GM03348 (cell line): Measurements from ENCODE around the gene ISM2.

Experiments
- DNase-seq: peaks from one replicate; pipeline ENCODE4 v3.0.0; 2012; ENCODE audit warnings: low spot score

Gene ISM2

DNA sequence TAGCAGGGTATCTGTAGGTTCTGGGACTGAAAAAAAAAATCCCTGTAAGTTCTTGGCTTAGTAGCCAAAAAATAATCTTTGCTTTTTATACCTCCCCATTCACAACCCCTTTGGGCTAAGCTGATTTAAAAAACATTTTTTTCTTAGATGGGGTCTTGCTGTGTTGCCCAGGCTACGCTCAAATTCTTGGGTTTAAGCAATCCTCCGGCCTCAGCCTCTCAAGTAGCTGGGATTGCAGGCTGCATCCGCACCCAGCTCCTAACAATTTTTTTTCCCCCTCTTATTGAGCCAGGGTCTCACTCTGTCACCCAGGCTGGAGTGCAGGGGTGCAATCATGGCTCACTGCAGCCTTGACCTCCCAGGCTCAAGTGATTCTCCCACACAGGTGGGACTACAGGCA lies 9.1 kb upstream of the ISM2 start:
- no peak for DNase-seq

DNA sequence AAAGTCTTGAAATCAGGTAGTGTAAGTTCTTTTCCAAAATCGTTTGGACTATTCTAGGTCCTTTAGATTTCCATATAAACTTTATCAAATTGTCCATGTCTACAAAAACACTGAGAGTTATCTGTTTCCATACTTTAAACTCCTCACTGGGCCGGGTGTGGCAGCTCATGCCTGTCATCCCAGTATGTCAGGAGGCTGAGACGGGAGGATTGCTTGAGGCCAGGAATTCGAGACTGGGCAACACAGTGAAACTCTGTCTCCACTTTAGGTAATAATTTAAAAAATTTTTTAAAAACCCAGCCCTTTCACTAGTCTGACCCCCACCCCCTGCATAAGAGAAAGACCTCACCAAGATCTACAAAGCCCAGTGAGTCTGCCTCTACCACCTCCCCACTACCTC lies 6.4 kb upstream of the ISM2 start:
- DNase-seq = no peak

DNA sequence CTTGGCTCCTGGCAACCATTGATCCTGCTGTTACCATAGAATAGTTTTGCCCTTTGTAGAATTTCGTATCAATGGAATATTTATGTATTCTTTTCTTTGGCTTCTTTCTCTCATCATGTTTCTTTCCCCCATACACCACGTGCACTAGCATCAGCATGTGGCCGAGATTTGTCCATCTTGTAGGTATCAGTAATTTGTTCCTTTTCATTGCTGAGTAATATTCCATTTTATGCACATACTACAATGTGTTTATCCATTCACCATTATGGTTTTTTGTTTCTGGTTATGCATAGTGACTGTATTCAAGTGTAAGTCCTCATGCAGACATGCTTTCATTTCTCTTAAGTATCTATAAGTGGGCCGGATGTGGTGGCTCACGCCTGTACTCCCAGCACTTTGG lies 4.5 kb upstream of the ISM2 start:
- no peak for DNase-seq

DNA sequence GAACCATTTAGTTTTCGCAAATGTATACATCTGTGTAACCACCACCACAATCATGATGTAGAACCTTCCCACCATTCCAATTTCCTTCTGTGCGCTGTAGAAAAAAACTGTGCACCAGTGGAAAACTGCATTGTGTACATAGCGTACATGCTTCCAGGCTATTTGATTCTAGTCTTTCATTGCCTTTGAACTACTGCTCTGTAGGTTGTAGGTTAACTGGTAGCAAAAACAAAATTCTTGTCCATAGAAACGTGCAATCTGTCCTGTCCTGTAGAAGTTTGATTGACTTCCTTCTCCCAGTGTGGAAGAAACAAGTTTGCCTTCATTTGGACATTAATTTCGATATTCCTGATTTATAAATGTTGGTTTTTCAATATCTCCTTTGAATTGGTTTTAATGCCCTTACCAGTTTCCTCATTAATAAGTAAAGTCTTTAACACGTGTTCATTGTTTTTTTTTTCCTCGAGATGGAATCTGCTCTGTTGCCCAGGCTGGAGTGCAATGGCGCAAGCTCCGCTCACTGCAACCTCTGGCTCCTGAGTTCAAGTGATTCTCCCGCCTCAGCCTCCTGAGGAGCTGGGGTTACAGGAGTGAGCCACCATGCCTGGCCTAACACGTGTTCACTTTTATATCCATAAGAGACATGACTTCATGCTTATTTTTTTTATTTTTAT lies 3.6 kb upstream of the ISM2 start:
- no peak for DNase-seq

DNA sequence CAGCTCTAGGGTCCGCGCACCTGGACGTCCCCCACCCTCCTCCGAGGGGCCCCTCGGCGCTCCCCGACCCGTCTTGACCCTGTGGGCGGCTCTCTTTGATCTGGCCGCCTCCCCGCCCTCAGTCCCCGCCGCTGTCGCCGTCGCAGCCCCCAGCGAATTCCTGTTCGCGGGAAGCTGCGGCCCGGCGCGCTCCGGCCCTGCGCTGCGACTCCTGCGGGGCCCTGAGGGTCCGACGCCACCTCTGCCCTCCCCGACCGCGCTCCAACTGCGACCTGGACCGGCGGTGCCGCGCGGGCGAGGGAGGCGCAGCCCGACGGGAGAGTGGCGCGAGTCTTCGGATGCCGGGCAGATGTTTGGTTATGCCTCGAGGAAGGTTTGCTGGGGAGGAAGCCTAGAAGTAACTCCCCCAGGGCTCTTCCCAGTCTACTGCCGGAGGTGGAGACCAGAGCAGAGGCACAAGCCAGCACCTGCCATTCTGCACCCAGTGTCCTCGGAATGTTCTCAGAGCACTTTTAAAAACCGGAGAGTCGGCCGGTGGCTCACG lies 440 bp upstream of the ISM2 start:
- peak; percentile 37 for DNase-seq

DNA sequence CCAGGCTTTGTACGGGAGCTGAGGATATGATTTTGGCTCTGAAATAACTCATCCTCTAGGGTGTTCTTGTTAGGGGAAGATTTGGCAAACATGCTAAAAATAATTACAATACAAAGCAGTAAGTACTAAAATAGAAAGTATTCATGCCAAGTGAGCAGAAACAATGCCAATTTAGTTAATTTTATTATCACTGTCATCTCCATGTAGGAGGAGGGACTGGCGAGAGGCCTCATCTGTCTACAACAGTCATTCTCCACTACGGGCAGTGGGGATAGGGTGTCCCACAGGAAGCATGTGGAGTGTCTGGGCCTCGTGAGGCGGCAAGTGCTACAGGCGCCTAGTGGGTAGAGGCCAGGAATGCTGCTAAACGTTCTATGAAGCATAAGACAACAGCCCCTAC lies 3.3 kb downstream of the ISM2 start:
- no peak for DNase-seq

DNA sequence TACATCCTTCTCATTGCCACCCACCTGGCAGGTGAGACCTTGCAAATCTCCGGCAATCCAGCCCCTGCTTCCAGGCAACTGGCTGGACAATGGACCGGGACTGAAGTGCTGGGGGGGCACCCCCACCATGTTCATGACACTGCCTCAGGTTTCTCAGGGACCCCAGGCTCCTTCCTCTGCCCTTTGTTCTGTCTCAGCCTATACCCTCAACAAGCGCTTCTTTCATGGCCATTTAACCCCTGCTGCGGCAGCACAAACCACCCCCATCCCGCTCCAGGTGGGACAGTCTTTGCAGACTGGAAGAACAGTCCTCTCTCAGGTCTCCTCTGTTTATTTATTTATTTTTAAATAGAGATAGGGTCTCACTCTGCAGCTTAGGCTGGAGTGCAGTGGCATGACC lies 7.6 kb downstream of the ISM2 start:
- DNase-seq = no peak

DNA sequence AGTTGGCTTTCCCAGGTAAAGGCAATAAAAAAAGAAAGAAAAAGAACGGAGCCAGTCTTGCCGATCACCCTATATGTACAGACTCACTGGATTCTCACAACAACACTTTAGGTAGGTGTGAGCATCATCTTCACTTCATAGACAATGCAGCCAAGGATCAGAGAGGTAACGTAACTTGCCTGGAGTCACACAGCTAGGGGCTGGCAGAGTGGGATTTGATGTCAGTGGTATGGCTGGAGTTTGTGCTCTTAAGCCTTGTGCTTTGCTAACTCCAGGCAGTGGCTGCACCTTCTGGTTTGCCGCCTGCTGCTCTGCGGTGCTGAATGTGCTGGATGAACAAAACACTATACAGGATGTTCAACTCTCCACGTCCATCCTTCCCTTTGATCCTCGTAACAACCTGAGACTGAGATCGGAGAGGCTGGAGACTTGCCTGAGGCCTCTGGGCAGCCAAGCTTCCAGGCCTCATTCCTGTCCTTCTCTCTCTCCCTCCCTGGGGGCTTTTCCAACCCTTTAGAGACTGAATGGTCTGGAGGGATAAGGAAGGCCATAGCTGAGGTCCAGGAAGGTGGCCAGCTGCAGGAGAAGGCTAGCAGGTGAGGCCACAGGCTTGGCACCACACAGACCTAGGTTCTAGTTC lies 8.1 kb downstream of the ISM2 start:
- DNase-seq = no peak

DNA sequence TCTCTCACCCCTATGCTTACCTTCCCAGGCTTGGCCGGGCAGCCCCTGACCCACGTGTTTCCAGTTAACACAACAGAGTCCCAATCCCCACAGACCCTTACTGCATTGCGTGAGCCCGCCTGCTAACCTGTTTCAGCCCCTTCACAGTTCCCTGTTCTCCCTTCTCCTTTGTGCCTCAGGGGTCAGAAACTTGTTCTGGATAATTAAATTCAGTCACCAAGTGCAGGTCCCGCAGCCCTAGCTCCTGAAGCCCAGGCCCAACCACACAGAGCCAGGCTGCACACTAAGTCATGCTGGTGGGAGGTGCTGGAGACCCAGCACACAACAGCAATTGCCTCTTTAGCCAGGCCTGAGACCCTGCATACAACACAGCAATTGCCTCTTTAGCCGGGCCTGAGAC lies 9.6 kb downstream of the ISM2 start:
- DNase-seq = no peak

DNA sequence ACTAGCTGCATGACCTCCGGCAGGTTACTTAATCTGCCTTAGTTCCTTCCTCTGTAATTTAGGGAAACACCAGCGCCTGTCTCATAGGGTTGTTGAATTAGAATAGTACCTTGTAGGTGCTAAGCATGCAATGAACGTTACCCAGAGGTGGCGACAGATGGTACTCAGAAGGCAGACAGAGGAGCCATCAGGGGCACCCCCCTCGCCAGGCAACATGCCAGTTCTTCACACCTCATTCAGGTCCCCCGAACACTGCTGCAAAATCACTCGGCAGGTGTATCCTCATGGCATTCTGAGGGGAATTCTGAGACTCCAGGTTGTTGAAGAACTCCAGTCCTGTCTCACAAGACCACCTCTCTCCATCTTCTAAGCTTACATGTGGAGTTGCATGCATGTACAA lies 10.1 kb downstream of the ISM2 start:
- DNase-seq = no peak

DNA sequence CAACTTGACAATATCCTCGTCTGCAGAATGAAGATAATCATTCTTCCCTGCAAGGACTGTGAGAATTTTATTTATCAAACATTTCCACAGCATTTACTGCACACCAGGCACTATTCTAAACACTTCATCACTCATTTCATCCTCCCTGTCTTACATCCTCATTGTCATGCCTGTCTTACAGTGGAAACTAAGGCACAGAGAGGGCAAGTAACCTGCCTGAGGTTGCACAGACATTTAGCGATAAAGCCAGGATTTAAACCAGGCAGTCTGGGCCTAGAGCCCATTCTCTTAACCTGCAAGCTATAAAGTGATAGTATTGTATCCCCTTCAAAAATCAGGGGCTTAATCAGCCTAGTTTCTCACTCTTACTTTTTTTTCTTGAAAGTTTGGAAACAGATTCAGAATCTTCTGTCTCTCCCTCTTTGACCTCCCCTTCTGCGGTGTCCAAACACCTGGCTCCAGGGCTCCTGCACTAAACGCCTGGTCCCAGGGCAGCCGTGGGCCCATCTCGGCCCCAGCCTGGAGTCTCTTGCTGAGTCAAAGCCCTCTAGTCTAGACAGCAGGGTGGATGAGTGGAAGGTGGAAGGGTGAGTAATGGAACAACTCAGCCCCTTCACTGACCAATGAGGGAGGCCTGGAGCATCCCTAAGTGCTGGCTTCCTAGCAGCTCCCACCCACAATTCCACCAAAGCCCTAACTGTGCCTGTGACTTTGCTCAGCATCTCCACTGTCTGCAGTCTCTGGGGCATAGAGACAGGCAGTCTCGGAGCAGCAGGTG lies 12.5 kb downstream of the ISM2 start:
- peak; percentile 86 for DNase-seq

DNA sequence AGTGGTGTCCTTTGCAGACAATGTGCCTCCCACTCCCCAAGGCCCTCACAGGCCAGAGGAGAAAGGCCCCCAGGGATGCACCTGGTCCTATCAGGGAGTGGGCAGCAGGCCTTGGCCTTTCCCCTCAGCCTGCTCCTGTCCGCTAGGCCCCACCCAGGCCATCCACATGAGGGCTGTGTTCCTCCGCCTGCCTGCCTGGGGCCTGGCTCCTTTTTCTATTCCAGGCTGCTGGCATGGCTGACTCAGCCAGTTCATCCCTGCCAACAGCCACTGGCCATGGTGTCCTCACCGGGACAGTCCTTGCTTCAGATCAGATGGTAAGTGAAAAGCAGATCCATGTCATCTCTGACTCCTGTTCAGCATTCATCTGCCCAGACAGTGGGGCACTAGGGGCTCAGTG lies 13.4 kb downstream of the ISM2 start:
- peak; percentile 46 for DNase-seq

DNA sequence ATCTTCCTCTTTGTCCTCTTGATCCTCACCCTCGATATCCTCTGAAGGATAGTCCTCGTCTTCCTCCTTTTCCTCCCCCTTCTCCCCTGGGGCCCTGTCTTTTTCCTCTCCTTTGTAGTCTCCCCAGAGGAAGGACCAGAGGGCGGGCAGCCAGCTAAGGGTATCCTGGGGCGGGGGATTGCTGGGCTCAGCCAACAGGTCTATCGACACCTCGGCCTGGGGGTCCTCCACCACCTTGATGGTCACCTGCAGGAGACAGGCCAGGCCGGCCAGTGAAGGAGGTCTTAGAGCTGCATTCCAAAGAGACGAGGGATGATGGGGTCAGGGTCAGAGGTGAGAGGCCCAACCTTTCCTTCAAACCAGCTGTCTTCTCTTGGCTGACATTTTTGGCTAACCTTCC lies 16.2 kb downstream of the ISM2 start:
- no peak for DNase-seq

DNA sequence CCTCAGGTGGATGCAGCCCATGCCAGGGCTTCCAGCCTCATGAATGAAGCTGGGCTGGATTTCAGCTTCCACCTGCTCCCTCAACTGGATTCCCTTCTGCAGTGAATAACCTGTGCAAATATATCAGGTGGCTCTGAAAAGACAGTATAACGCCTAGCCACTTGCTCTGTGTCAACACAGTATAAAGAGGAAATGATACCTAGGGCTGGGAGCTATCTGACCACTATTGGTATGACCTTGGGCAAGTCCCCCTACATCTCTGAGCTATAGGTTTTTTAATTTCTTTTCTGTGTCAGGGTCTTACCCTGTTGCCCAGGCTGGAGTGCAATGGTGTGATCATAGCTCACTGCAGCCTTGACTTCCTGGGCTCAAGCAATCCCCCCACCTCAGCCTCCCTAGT lies 19.8 kb downstream of the ISM2 start:
- DNase-seq = no peak

DNA sequence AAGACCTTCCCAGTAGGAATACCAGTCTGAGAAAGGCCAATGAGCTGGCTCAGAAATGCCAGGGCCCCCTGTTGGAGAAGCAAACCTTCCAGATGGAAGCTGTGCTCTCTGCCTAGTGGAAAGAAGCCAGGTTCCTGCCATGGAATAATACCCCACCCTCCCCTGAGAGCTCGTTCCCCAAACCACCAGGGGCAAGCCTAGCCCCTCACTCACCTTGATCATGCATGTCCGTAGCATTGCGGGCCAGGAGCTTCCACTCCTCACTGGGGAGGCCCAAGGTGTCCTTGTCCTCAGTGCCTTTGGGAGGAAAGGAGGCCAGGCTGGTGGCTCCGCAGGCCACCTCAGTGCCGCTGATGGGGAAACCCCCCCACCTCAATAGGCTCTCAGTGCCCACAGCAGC lies 20.6 kb downstream of the ISM2 start:
- no peak for DNase-seq

DNA sequence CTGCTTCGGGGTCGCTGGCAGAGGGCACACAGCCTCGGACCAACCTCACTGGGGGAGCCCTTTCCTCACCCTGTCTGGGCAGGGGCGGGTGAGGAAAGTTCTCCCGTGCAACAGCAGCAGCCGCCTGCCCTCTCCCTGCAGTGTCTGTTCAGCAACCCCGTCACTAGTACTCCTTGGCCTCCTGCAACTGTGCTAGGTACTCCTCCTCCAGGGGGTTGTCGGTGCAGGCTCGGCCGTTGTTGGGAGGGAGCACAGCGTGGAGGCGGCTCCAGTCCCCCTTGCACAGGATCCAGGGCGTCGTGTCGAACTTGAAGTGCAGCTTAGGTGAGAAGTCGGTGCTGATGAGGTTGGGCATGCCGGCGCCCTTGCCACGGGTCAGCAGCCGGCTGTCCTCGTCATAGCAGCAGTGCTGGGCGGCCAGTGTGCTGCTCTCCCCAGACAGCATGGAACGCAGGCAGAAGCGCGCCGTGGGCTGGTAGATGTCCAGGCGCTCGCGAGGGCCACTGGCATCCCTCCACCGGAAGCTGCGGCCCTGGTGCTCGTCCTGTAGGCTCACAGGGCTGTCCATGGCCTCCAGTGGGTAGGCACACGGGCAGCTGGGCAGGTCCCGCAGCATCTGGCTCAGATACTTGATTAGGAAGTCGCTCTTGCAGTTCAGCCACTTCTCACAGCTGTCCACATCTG lies 23.0 kb downstream of the ISM2 start:
- no peak for DNase-seq

DNA sequence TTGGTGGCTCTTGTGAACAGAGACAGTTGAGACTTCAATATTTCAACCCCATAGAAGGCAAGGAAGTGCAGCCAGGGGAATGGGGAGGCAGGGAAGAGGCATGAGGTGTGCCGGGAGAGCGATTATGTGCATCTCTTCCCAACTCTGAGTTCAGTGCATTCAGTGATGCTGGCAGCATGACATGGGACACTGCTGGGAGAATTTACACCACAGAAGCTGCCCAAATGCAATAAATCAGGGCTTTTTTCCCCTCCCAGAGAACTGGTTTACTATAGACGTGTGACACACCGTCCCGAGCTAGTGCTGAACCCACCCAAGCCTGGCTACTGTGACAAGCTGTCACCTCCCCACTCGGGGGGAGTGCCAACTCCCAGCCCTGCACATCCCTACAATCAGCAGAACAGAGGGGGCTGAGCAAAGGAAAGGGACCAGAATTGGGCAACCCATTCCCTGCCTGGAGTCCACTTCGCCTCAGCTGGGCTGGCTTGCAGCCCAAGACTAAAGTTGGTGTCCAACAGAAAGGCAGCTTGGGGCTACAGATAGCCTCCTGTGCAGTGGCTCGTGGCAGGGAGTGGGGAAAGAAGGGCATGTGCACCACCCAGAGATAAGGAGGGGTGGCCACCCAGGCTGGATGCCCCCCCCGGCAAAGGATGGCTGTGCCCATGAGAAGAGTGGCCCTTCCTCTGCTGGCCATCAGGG lies 24.0 kb downstream of the ISM2 start:
- peak; percentile 17 for DNase-seq

DNA sequence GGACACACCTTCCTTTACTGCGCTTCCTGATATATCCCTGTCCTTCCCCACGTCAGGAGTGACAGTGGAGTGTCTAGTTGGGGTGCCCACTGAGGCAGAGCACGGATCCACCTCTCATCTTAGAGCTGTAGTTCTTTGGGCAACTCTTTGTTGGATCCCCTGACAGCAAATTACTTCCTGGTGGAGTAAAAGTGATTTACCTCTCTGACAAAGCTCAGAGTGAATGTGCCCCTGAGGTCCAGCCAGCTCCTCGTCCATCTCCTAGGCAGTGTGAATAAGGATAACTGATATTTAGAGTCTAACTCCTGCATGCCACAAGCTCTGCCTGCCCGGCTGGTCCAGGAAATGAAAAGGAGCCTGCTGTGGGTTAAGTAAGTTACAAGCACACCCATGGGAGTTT lies 24.7 kb downstream of the ISM2 start:
- no peak for DNase-seq

DNA sequence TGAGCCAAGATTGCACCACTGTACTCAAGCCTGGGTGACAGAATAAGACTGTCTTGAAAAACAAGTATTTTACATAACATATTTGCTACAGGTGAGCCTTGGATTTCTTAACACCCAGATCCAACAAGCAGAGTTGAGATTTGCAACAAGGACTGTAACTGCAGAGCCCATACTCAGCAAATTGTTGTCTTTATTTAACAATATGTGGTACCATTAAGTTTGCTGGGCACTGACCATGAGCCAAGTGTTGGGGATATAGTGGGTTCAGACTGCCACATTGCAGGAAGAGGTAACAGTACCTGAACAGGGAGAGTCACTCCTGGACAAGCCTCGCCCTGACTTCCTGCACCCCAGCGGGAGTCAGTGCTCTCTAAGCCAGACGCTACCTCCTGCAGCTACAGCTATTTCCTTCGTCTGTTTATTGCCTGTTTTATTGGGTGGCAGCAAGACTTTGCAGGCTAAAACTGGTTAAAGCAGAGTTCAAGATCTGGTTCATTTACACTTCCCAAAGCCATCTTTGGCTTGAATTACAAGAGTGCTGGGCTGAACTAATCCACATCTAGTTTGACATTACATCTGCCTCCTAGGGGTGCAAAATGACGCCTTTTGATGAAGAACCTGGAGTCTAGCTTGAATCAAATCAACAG lies 28.3 kb downstream of the ISM2 start:
- DNase-seq = no peak

DNA sequence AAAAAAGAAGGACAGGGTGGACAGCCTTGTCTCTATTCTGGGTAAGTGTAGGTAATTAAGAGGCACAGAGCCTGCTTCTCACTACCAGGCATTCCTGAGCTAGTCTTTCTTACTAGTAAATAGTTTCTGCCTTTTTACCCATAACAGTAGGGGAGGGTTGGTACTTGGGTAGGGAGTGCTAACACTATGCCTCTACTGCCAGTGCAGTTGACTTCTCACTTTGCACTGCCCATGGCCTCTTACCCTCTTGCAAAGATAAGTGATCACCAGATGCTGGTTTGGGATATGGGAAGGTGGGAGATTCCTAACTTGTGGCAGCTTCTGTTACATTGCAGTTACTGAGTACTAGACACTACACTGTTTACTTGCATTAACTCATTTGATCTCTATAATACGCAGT lies 29.1 kb downstream of the ISM2 start:
- DNase-seq = no peak

DNA sequence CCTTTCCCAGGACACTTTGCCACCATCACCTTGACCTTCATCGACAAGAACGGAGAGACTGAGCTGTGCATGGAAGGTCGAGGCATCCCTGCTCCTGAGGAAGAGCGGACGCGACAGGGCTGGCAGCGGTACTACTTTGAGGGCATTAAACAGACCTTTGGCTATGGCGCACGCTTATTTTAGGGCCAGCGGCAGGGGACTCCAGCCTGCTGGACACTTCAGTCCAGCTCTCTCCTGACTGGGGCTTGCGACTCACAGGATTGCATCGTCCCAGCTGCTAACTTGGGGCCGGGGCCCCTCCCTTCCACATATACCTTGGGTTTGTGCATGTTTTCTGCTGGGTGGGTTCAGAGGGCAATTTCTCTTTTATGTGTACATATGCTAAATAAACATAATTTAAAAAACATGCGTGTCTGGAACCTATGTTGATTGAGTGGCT lies 29.5 kb downstream of the ISM2 start:
- no peak for DNase-seq
